Sciatic nerve (tissue), 2 donors: ENCODE results near the gene DDAH2. TPM values are rescaled to one million over a fixed set of nuclear protein-coding genes. Genes with fewer than 3 reads are reported as not detected.
A peak's percentile ranks its signal among the peaks of the same experiment; 100 is the strongest.

ENCODE experiments used
- ATAC-seq: fragments of 200-7000 bp; cut with Tn5 transposase; one replicate; pipeline ENCODE4 v1.9.1; 2020; ENCODE audit warnings: mild to moderate bottlenecking, moderate library complexity
- DNase-seq: peaks from one replicate; pipeline ENCODE4 v3.0.0-alpha.2; 2020; ENCODE audit warnings: low spot score
- intact Hi-C: fragments of 100-400 bp; cut with DNase I; formaldehyde crosslinking; loops from one replicate; pipeline ENCODE4 v1.14.2; 2022
- total RNA-seq: library from RNA; stranded (reverse); fragmentation: NEBNext Ultra II Directional; extraction: Animal tissue kit (Norgen Biotek cat#: 25700); gene quantifications from one replicate; pipeline ENCODE4 v1.2.1, GENCODE V29; 2021
- donor health status: DM: no; HTN: no; CAD: no.
- donor health status: DM: no; HTN: no; CAD: no.

The DDAH2 gene
- total RNA-seq, 1 donor from 2014 or later = 124 TPM

DNA sequence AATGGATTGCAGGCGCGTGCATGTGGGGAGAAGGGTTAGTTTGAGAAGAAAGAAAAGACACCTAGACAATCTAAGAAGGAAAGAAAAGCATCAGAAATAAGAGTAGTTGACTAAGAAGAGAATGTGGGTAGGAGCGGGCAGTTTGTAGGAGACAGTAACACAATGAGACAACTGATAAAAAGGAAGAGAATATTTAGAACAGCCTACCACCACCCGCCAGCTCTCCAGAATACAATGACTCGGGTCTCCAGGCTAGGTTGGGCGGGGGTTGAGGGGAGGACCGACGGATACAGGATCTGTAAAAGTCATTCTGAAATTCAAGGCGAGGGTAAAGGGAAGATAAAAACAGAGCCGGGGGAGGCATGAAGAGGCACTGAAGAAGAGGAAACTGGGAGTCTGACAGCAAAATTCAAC, 26.7 kb downstream of the DDAH2 start:
- ATAC-seq (peak; percentile 11), DNase-seq (no peak)
- intact Hi-C loops = no loop called here

GRCh38 chr6:31701666-31702404, 27.3 kb downstream of the DDAH2 start:
- DNase-seq (no peak), ATAC-seq (peak; percentile 1)
- intact Hi-C loops = no loop called here

DNA sequence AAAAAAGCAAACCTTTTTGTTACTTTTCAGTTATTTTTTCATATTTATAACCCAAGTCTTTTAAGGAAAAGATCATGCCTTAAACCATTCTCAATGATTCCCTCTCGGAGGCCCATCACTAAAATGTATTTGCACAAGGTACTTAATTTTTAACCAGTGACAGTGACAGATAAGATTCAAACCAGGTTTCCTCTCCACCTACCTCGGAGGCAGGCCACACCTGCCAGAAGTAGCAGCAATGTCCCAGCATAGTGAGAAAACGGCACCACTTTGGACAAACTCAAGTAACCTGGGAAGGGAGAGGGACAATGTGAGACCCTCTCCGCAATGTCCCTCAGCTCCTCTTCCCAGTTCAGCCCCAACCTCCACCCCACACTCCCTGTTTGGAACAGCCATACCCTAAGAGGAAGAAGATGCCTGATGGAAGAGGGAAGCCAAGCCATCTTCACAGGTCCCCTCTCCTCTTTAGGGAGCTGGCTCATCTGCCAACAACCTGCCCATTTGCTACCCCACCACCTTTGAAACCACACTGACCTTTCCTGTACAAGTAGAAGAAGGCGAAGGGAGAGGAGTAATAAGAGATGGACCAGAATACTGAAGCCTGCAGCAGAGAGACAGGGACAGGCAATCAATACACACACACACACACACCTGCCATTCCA, 28.2 kb downstream of the DDAH2 start:
- no peak for DNase-seq
- intact Hi-C loops = no loop called here
- ATAC-seq = no peak

GRCh38 chr6:31697555-31697954, 31.5 kb downstream of the DDAH2 start:
- DNase-seq (no peak), ATAC-seq (no peak)
- intact Hi-C loops = no loop called here

DNA sequence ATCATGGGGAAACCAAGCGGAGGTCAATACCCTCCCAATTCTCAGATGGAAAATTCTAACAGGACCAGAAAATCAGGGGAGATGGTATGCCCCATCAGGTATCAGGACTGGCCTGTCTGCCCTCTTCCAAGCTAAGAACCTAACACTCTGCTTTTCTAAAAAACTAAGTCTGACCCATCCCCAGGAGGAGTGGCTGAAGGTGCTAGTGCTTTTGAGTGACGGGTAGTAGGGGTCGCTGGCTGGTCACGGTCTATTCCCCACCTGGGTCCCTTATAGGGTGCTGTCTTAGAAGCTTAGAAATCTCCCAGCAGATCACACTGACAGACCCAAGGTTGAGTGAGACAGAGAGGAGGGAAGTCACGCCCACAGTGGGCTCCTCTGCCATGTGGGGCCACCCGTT, 35.6 kb downstream of the DDAH2 start:
- intact Hi-C loops = no loop called here
- DNase-seq (no peak), ATAC-seq (no peak)

- ATAC-seq (no peak), DNase-seq (no peak)
- intact Hi-C loops = no loop called here
Observed at GRCh38 chr6:31692886-31693285, 36.2 kb downstream of the DDAH2 start.

DNA sequence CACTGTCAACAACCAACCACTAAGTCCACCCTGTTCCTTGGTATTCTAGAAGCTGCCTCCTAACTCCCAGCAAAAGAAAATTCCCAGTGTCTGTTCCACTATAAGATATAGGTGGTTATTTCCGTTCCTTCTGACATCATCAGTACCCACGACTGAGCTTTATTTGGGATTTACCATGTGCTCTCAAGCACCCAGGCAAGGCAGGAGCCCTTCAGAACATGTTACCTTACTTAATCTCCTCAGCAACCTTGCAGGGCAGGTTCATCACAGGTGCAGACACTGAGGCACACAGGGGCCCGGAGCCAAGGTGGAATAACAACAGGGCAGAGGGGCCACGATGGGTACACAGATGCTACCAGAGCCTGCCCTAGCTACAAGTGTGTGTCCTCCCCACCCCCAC, 36.7 kb downstream of the DDAH2 start:
- ATAC-seq (no peak), DNase-seq (no peak)
- intact Hi-C loops = no loop called here

DNA sequence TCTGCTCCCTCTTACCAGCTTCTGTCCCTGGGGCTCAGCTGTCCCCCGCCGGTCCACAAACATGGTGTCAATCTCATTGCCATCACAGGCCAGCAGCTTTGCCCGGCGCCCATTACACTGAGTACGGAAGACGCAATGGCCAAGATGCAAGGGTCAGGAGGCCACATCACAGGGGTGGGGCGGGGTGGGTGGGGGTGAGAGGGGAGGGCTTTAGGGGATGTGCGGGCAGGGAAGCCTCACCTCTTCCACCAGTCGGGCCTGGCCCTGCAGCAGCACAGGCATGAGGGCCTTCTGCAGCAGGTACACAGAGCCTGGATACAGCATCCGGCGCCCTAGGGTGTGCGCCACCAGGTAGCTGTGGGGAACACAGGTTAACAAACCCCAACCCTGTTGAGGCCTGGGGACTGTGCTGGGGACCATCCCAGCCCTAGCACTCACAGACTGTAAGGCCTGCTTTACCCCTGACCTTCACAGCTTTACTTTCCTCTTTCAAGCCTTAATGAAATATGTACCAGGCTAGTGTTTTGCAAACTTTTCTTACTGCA, 37.5 kb downstream of the DDAH2 start:
- DNase-seq (no peak), ATAC-seq (no peak)
- intact Hi-C loops = no loop called here

DNA sequence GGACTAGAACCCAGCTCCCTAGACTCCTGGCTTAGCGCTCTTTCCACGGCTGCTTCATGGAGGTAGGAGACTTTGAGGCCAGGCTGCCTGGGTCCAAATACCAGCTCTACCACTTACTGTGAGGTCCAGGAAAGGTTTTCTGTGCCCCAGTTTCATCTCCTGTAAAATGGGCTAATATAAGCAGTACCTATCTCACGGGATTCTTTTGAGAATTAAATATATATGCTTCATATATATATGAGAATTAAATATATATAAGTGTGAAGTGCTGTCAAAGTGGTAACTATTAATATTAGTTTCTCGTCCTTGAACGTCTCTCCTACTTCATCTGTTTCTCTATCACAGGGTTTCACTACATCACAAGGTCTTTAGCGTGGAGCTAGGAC, 38.0 kb downstream of the DDAH2 start:
- ATAC-seq = no peak
- no peak for DNase-seq
- intact Hi-C loops = no loop called here

GRCh38 chr6:31690231-31691077, 38.6 kb downstream of the DDAH2 start:
- intact Hi-C loops = no loop called here
- ATAC-seq (no peak), DNase-seq (no peak)

- DNase-seq (no peak), ATAC-seq (no peak)
- intact Hi-C loops = loop anchor here (10.0 kb wide), 1 partner anchor 145 kb away; no protein-coding TSS in a partner anchor
Observed at GRCh38 chr6:31689249-31690110, 39.6 kb downstream of the DDAH2 start.

GRCh38 chr6:31687860-31688693, 41.0 kb downstream of the DDAH2 start:
- ATAC-seq = no peak
- intact Hi-C loops = loop anchor here (10.0 kb wide), 1 partner anchor 147 kb away; no protein-coding TSS in a partner anchor
- DNase-seq = no peak

DNA sequence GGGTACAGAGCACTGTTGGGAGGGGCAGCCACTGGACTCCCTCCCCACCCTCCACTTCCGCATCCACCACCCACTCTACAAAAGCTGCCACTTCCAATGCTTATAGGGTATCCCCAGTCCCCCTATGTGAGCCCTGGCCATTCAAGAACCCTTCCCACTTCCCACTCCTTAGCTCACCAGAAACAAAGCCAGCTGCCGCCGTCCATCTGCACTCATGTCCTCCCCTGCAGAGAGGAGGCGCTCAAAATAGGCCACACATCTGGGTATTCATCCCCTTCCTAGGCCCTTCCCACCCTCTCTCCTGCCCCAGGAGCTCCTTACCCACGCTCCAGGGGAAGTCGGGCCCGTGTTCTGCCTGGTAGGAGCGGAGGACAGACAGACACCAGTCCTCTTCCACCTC, 41.8 kb downstream of the DDAH2 start:
- intact Hi-C loops = loop anchor here (10.0 kb wide), 1 partner anchor 147 kb away; no protein-coding TSS in a partner anchor
- ATAC-seq (no peak), DNase-seq (no peak)

DNA sequence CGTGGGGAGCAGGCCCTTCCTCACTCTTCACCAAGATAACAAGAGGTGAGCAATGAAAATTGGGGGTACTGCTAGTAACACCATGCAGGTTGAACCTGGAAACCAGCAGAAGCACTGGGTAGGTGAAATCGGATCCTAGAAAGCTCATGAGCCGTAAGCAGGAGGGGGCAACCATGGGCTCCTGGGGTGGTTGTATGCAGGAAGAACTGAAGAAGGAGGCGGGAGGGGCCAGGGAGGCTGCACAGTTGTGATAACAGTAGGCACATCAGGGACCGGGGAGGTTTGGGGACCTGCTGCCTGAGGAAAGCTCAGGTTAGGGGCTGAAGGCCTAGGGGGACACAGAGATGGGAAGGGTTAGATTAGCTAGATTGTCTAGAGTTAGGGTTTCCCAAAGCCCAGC, 42.6 kb downstream of the DDAH2 start:
- intact Hi-C loops = loop anchor here (10.0 kb wide), 1 partner anchor 148 kb away; no protein-coding TSS in a partner anchor

DNA sequence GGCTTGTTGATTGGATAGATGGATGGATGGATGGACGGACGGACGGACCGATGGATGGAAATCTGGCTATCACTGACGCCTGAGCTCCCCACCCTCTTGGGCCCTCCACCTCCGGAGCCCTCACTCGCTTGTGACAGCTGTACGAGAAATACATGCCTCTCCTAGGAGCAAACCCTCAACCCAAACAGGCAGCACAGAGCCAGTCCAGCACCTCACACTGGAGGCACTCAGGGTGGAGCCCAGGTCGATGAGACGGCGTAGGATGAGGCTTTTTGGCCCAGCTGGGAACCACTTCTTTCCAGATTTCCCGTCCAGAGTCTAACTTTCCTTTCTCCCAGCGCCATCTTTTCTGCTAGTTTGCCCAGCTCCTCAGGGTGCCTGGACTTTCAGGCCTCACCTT, 45.5 kb downstream of the DDAH2 start:
- DNase-seq (no peak), ATAC-seq (peak; percentile 18)
- intact Hi-C loops = loop anchor here (10.0 kb wide), 1 partner anchor 151 kb away; no protein-coding TSS in a partner anchor

More for the DNA sequence above, 42.6 kb downstream of the DDAH2 start:
- DNase-seq (no peak), ATAC-seq (no peak)

DNA sequence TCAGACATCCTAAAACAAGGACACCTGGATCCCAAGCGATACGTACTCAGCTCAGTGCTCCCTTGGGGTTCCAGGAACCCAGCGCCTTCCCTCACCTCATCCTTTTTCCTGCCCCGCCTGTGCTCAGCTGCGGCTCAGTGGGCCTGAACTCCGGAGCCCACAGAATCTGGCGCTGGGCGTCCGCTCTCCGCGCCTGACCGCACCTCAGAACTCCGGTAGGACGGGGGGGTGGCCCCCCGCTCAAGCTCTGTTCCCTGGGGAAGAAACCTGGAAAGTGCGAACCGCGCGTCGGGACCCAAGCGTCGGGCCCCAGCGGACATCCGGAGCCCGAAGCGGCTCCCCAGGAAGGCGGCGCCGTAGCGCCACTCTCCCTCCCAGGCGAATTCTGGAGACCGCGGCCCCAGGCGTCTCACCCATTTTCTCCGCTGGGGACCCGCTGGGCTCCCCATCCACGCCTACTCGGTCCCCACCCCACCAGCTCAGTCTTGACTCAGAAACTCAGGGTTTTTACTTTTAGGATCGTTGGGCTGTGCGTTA, 47.9 kb downstream of the DDAH2 start:
- peak; percentile 48 for ATAC-seq
- intact Hi-C loops = loop anchor here (10.0 kb wide), 1 partner anchor 154 kb away; no protein-coding TSS in a partner anchor
- DNase-seq = no peak
